CD4-positive, alpha-beta T cell (primary cell): ENCODE results near the gene CETP. TPM values are rescaled to one million over a fixed set of nuclear protein-coding genes. Genes with fewer than 3 reads are reported as not detected.
A peak's percentile ranks its signal among the peaks of the same experiment; 100 is the strongest.

Experiments
- ATAC-seq: fragments of 200-7000 bp; cut with Tn5 transposase; one replicate; pipeline ENCODE4 v1.10.0; 2022; ENCODE audit warnings: mild to moderate bottlenecking; ENCODE audit not compliant: poor library complexity
- CTCF ChIA-PET: fragments of 350-600 bp; sonication (Branson Sonifier 250); formaldehyde crosslinking; loops from one replicate; lab custom pipeline; 2021; ENCODE audit warnings: antibody characterized with exemption, inconsistent platforms; lab: Charles Lee
- POLR2A ChIA-PET: fragments of 350-600 bp; sonication (Branson Sonifier 250); formaldehyde crosslinking; loops from one replicate; lab custom pipeline; 2021; ENCODE audit warnings: antibody characterized with exemption, inconsistent platforms; lab: Charles Lee
- DNase-seq, 14 experiments: peaks; one replicate each; pipeline ENCODE4 v3.0.0-alpha.2; 2013 to 2020; ENCODE audit warnings: mixed read lengths in 2 of 14
- H3K27ac ChIP-seq, 2 donors: one replicate each; pipeline versions ENCODE4 v1.5.1 to v1.7.0; 2013; ENCODE audit warnings: low read length in 2 of 2, low read depth in 1 of 2, mild to moderate bottlenecking in 1 of 2
- H3K27me3 ChIP-seq, 2 experiments: 1 replicate in 1 of 2; 2 replicates in 1 of 2; pipeline versions ENCODE4 v1.6.1 to v1.7.0; 2013; ENCODE audit warnings: low read length in 2 of 2, control low read depth in 1 of 2, mild to moderate bottlenecking in 1 of 2, moderate library complexity in 1 of 2; ENCODE audit not compliant: insufficient read depth in 2 of 2, control insufficient read depth in 1 of 2
- H3K36me3 ChIP-seq: one replicate; pipeline ENCODE4 v1.6.1; 2013; ENCODE audit warnings: low read length, control low read depth; ENCODE audit not compliant: insufficient read depth
- H3K4me1 ChIP-seq: one replicate; pipeline ENCODE4 v1.6.1; 2013; ENCODE audit warnings: low read length, control low read depth; ENCODE audit not compliant: insufficient read depth
- H3K4me3 ChIP-seq: one replicate; pipeline ENCODE4 v1.5.1; 2013; ENCODE audit warnings: mild to moderate bottlenecking, low read length, moderate library complexity
- H3K9me3 ChIP-seq, 2 experiments: 1 replicate in 1 of 2; 2 replicates in 1 of 2; pipeline versions ENCODE4 v1.6.1 to v1.7.0; 2013; ENCODE audit warnings: low read length in 2 of 2, mild to moderate bottlenecking in 2 of 2, control low read depth in 1 of 2, moderate library complexity in 1 of 2; ENCODE audit not compliant: control insufficient read depth in 1 of 2, insufficient read depth in 1 of 2
- H3K27ac Mint-ChIP-seq: one replicate; pipeline ENCODE4 v1.8.0; 2020; ENCODE audit warnings: mixed read lengths
- H3K27me3 Mint-ChIP-seq: one replicate; pipeline ENCODE4 v1.8.0; 2021; ENCODE audit warnings: mixed read lengths
- H3K36me3 Mint-ChIP-seq: one replicate; pipeline ENCODE4 v1.8.0; 2021; ENCODE audit warnings: low read depth, mixed read lengths
- H3K4me1 Mint-ChIP-seq: one replicate; pipeline ENCODE4 v1.8.0; 2021; ENCODE audit warnings: low read depth, mixed read lengths
- H3K4me3 Mint-ChIP-seq: one replicate; pipeline ENCODE4 v1.8.0; 2020; ENCODE audit warnings: mild to moderate bottlenecking, mixed read lengths
- H3K9me3 Mint-ChIP-seq: one replicate; pipeline ENCODE4 v1.8.0; 2020; ENCODE audit warnings: mixed read lengths
- intact Hi-C, 2 experiments: fragments of 100-400 bp; cut with DNase I in 1 of 2; cut with micrococcal nuclease in 1 of 2; formaldehyde crosslinking; loops; one replicate each; pipeline versions ENCODE4 v1.15.1 to v1.9.0; 2023 to 2025; cut with DNase I, micrococcal nuclease
- total RNA-seq, 174 experiments: library from RNA in 2 of 174; stranded (reverse) in 2 of 174; gene quantifications; one replicate each; pipeline ENCODE4 v1.2.3 and lab custom pipeline; 2021 to 2026
- TF ChIP-seq, protein P1 (sequence below): fragments of 200-600 bp; IDR thresholded peaks from one replicate; pipeline ENCODE4 v1.8.0; 2022; ENCODE audit warnings: antibody characterized with exemption, mild to moderate bottlenecking

CETP gene
- total RNA-seq, 2 experiments from 2014 or later = not detected

DNA sequence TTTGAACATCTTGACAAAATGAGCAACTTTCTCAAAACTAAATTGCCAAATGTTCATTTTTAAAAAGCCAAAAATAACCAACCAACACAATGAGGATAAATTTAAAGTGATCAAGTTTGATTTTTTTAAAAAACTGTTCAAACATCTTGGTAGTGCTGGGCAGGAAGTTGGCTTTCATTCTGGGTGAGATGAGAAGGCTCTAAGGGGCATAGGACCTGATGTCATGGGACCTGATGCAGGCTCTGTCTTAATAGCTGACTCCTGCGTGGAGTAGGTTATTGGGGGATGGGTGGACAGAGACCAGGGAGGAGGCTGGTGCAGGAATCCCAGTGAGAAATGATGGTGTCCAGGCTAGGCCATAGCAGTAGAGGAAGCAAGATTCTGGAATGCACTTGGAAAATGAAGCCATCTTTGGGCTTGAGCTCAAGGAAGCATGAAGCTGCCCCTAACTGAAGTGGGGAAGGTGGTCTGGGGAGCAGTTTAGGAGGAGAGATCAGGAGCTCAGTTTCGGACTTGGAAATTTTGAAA is 48.0 kb downstream of the CETP start:
- no peak overlapping the region for H3K4me3 ChIP-seq
- DNase-seq = peak in 5 of 14 experiments; percentile 27 to 56 (median 47)
- H3K4me1 Mint-ChIP-seq = peaks cover 68% of the 10 kb centered on the region
- H3K27ac ChIP-seq = peak overlapping the region in 1 of 2 donors; percentile 43
- ATAC-seq = peak; percentile 27
- H3K9me3 ChIP-seq = no peaks in the 10 kb centered on the region
- TF ChIP-seq, protein P1, sequence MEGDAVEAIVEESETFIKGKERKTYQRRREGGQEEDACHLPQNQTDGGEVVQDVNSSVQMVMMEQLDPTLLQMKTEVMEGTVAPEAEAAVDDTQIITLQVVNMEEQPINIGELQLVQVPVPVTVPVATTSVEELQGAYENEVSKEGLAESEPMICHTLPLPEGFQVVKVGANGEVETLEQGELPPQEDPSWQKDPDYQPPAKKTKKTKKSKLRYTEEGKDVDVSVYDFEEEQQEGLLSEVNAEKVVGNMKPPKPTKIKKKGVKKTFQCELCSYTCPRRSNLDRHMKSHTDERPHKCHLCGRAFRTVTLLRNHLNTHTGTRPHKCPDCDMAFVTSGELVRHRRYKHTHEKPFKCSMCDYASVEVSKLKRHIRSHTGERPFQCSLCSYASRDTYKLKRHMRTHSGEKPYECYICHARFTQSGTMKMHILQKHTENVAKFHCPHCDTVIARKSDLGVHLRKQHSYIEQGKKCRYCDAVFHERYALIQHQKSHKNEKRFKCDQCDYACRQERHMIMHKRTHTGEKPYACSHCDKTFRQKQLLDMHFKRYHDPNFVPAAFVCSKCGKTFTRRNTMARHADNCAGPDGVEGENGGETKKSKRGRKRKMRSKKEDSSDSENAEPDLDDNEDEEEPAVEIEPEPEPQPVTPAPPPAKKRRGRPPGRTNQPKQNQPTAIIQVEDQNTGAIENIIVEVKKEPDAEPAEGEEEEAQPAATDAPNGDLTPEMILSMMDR = no peak
- H3K4me3 Mint-ChIP-seq = peak overlapping the region; percentile 61
- ChIA-PET POLR2A (interaction anchor here (0.5 to 9.9 kb wide), 12 partner anchors 10 to 176 kb away, joined by 3 to 68 read pairs (median 4); partner anchors contain the start of genes NLRC5, PSME3IP1 and RSPRY1), CTCF (interaction anchor here (0.7 to 1.9 kb wide), 8 partner anchors 10 to 46 kb away, joined by 3 to 8 read pairs (median 4); partner anchors contain the start of gene NLRC5)
- peak overlapping the region; percentile 91 for H3K27ac Mint-ChIP-seq
- H3K27me3 Mint-ChIP-seq = no peaks in the 10 kb centered on the region
- H3K36me3 Mint-ChIP-seq = peaks cover 54% of the 10 kb centered on the region
- peaks cover 73% of the 10 kb centered on the region for H3K4me1 ChIP-seq
- H3K9me3 Mint-ChIP-seq = no peaks in the 10 kb centered on the region
- intact Hi-C loops = no loop called here
- H3K27me3 ChIP-seq = no peaks in the 10 kb centered on the region
- peaks cover 20% of the 10 kb centered on the region for H3K36me3 ChIP-seq

DNA sequence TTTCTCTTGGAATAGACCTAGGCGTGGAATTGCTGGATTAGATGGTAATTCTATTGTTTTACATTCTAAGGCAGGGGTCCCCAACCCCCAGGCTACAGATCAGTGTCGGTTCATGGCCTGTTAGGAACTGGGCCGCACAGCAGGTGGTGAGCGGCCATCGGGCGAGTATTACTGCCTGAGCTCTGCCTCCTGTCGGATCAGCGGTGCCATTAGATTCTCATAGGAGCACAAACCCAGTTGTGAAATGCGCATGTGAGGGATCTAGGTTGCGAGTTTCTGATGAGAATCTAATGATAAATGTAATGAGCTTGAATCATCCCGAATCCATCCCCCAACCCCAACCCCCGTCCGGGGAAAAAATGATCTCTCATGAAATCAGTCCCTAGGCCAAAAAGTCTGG is 50.6 kb downstream of the CETP start:
- Mint-ChIP-seq H3K4me3 (peak overlapping the region; percentile 22), H3K27me3 (no peaks in the 10 kb centered on the region), H3K9me3 (no peaks in the 10 kb centered on the region), H3K4me1 (peaks cover 69% of the 10 kb centered on the region), H3K36me3 (peaks cover 49% of the 10 kb centered on the region), H3K27ac (peak overlapping the region; percentile 91)
- TF ChIP-seq, protein P1 = no peak
- CTCF ChIA-PET = interaction anchor here (1.1 kb wide), 1 partner anchor 34 kb away, joined by 3 read pairs; no protein-coding TSS in a partner anchor
- intact Hi-C loops = loop anchor here in 1 of 2 experiments (2.0 kb wide), 1 partner anchor 14 kb away; no protein-coding TSS in a partner anchor
- Histone ChIP-seq H3K4me3 (no peak overlapping the region), H3K27me3 (no peaks in the 10 kb centered on the region), H3K36me3 (peaks cover 18% of the 10 kb centered on the region), H3K27ac (peak overlapping the region; percentile 43 to 86), H3K9me3 (no peaks in the 10 kb centered on the region), H3K4me1 (peaks cover 77% of the 10 kb centered on the region)
- ATAC-seq (no peak), DNase-seq (peak in 2 of 14 experiments; percentile 1 to 20)
- POLR2A ChIA-PET = interaction anchor here (1.0 to 9.9 kb wide), 4 partner anchors 8 to 23 kb away, joined by 3 to 68 read pairs (median 7); partner anchors contain the start of gene NLRC5

DNA sequence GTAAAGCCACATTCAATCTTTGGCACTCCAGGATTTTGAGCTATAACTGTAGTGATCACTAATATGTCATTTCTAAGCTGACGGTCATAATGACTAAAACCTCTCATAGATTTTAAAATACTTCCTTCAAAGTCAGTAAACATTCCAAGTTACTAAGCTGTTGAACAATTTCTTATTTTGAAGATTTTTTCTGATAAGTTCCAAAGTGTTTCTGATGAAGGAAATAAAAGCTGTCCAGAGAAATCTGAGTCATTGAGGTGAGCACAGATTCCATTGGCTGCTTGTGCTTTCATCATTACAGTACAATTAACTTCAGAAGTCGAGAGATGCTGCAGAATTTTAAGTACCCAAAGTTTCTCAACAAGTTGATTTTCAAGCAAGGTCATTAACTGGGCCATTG is 51.5 kb downstream of the CETP start:
- no peaks in the 10 kb centered on the region for H3K27me3 Mint-ChIP-seq
- H3K36me3 Mint-ChIP-seq = peaks cover 53% of the 10 kb centered on the region
- Histone ChIP-seq H3K27ac (peak overlapping the region; percentile 43 to 86), H3K4me1 (peaks cover 78% of the 10 kb centered on the region), H3K4me3 (no peak overlapping the region), H3K27me3 (no peaks in the 10 kb centered on the region), H3K36me3 (peaks cover 27% of the 10 kb centered on the region), H3K9me3 (no peaks in the 10 kb centered on the region)
- POLR2A ChIA-PET = interaction anchor here (0.6 to 1.6 kb wide), 5 partner anchors 14 to 82 kb away, joined by 3 to 11 read pairs (median 4); partner anchors contain the start of genes HERPUD1 and NLRC5
- peak in 2 of 14 experiments; percentile 9 to 34 for DNase-seq
- peaks cover 78% of the 10 kb centered on the region for H3K4me1 Mint-ChIP-seq
- peak overlapping the region; percentile 71 for H3K4me3 Mint-ChIP-seq
- CTCF ChIA-PET = interaction anchor here (0.8 kb wide), 1 partner anchor 10 kb away, joined by 3 read pairs; no protein-coding TSS in a partner anchor
- H3K9me3 Mint-ChIP-seq = no peaks in the 10 kb centered on the region
- TF ChIP-seq, protein P1 = no peak
- intact Hi-C loops = loop anchor here in 1 of 2 experiments (2.0 kb wide), 1 partner anchor 14 kb away; no protein-coding TSS in a partner anchor
- H3K27ac Mint-ChIP-seq = peak overlapping the region; percentile 91
- no peak for ATAC-seq
